Epithelial cell of prostate (primary cell): ENCODE measurements around the gene SLC6A2.
"Not testable (repeated sequence)": the region's sequence is repeated elsewhere in the genome, so short reads cannot be mapped to it uniquely, and the experiment has no call there.

Experiments used
- DNase-seq: peaks from one replicate; pipeline ENCODE4 v3.0.0-alpha.2; 2011; ENCODE audit warnings: low read depth, low spot score
- H3K27ac ChIP-seq: fragments of 450-650 bp; 2 replicates; pipeline ENCODE4 v1.5.1; 2017; ENCODE audit warnings: mild to moderate bottlenecking

SLC6A2 gene

GRCh38 chr16:55655897-55656681 lies at the start of gene SLC6A2:
Gene SLC6A2 (plus strand): TSS chr16:55655988. CDS start chr16:55656695, 707 bp downstream.
- DNase-seq, result no peak

GRCh38 chr16:55613613-55614335 lies 42.0 kb upstream of the SLC6A2 start:
- no peak overlapping the region for H3K27ac ChIP-seq
- no peak for DNase-seq

More at GRCh38 chr16:55655897-55656681, at the start of gene SLC6A2:
- H3K27ac ChIP-seq, result no peak within 1 kb of the TSS

GRCh38 chr16:55615071-55615470 lies 40.7 kb upstream of the SLC6A2 start:
- H3K27ac ChIP-seq, result no peak overlapping the region

GRCh38 chr16:55615670-55616069 lies 40.1 kb upstream of the SLC6A2 start:
- not testable (repeated sequence) for H3K27ac ChIP-seq, DNase-seq

More at GRCh38 chr16:55615071-55615470, 40.7 kb upstream of the SLC6A2 start:
- no peak for DNase-seq

- DNase-seq, result no peak
- no peak overlapping the region for H3K27ac ChIP-seq
Observed at GRCh38 chr16:55621771-55622170, 34.0 kb upstream of the SLC6A2 start.

GRCh38 chr16:55622272-55622671 lies 33.5 kb upstream of the SLC6A2 start:
- no peak for DNase-seq
- H3K27ac ChIP-seq, result no peak overlapping the region

GRCh38 chr16:55622930-55623561 lies 32.7 kb upstream of the SLC6A2 start:
- H3K27ac ChIP-seq, result no peak overlapping the region
- DNase-seq, result no peak

- no peak overlapping the region for H3K27ac ChIP-seq
- no peak for DNase-seq
Observed at GRCh38 chr16:55623640-55624039, 32.1 kb upstream of the SLC6A2 start.

GRCh38 chr16:55624696-55625095 lies 31.1 kb upstream of the SLC6A2 start:
- no peak for DNase-seq

GRCh38 chr16:55625843-55626242 lies 29.9 kb upstream of the SLC6A2 start:
- DNase-seq, result no peak
- H3K27ac ChIP-seq, result no peak overlapping the region

More at GRCh38 chr16:55624696-55625095, 31.1 kb upstream of the SLC6A2 start:
- H3K27ac ChIP-seq, result no peak overlapping the region

GRCh38 chr16:55628306-55628968 lies 27.4 kb upstream of the SLC6A2 start:
- DNase-seq, result no peak
- no peak overlapping the region for H3K27ac ChIP-seq

- no peak for DNase-seq
Observed at GRCh38 chr16:55630774-55631173, 25.0 kb upstream of the SLC6A2 start.

GRCh38 chr16:55632259-55632658 lies 23.5 kb upstream of the SLC6A2 start:
- no peak for DNase-seq
- no peak overlapping the region for H3K27ac ChIP-seq

More at GRCh38 chr16:55630774-55631173, 25.0 kb upstream of the SLC6A2 start:
- no peak overlapping the region for H3K27ac ChIP-seq

GRCh38 chr16:55634193-55634592 lies 21.6 kb upstream of the SLC6A2 start:
- H3K27ac ChIP-seq, result no peak overlapping the region
- no peak for DNase-seq

- H3K27ac ChIP-seq, result no peak overlapping the region
Observed at GRCh38 chr16:55638256-55638655, 17.5 kb upstream of the SLC6A2 start.

GRCh38 chr16:55640701-55641327 lies 15.0 kb upstream of the SLC6A2 start:
- DNase-seq, result no peak
- H3K27ac ChIP-seq, result no peak overlapping the region

More at GRCh38 chr16:55638256-55638655, 17.5 kb upstream of the SLC6A2 start:
- no peak for DNase-seq

- DNase-seq, result no peak
- no peak overlapping the region for H3K27ac ChIP-seq
Observed at GRCh38 chr16:55641430-55642056, 14.2 kb upstream of the SLC6A2 start.

GRCh38 chr16:55642611-55643010 lies 13.2 kb upstream of the SLC6A2 start:
- no peak overlapping the region for H3K27ac ChIP-seq
- no peak for DNase-seq

- no peak for DNase-seq
- no peak overlapping the region for H3K27ac ChIP-seq
Observed at GRCh38 chr16:55643161-55643970, 12.4 kb upstream of the SLC6A2 start.
